Spinal cord (tissue), 10 donors: Measurements from ENCODE around the gene CTNNA2. TPM values are rescaled to one million over a fixed set of nuclear protein-coding genes. Genes with fewer than 3 reads are reported as not detected.

Experiments used
- DNase-seq, 6 donors: peaks; one replicate each; pipeline versions ENCODE4 v3.0.0 to v3.0.0-alpha.2; 2013 to 2015; ENCODE audit warnings: low spot score in 6 of 6, low read depth in 4 of 6
- H3K27ac ChIP-seq: one replicate; pipeline ENCODE4 v1.5.1; 2013; ENCODE audit warnings: low read depth, low read length, control low read depth
- H3K27me3 ChIP-seq: one replicate; pipeline ENCODE4 v1.6.1; 2013; ENCODE audit warnings: low read length; ENCODE audit not compliant: control insufficient read depth, insufficient read depth
- H3K36me3 ChIP-seq: one replicate; pipeline ENCODE4 v1.6.1; 2013; ENCODE audit warnings: low read length; ENCODE audit not compliant: control insufficient read depth, insufficient read depth
- H3K4me1 ChIP-seq: one replicate; pipeline ENCODE4 v1.6.1; 2013; ENCODE audit warnings: low read length; ENCODE audit not compliant: control insufficient read depth, insufficient read depth
- H3K4me3 ChIP-seq: one replicate; pipeline ENCODE4 v1.5.1; 2013; ENCODE audit warnings: low read depth, low read length, control low read depth
- H3K9me3 ChIP-seq: one replicate; pipeline ENCODE4 v1.6.1; 2013; ENCODE audit warnings: low read length; ENCODE audit not compliant: control insufficient read depth, insufficient read depth
- WGBS: methylation state at CpG from one replicate; pipeline ENCODE4 v1.1.5; 2013; ENCODE audit warnings: missing lambda C conversion rate; ENCODE audit not compliant: insufficient coverage; 5-methylcytosine and 5-hydroxymethylcytosine counted together
- polyA plus RNA-seq, 2 donors: library from polyadenylated mRNA; unstranded; fragments of 120-200 nt; gene quantifications; one replicate each; pipeline ENCODE4 v1.2.1, GENCODE V29; 2013; ENCODE audit not compliant: insufficient read length in 2 of 2
- total RNA-seq, 2 donors: library from RNA; depleted of rRNA in 1 of 2; stranded (reverse); fragments of 120-200 nt in 1 of 2; fragments of >200 nt in 1 of 2; gene quantifications; one replicate each; pipeline versions ENCODE4 v1.2.3 to v1.2.4, GENCODE V29; 2013 to 2014
- donor health status: healthy.

The CTNNA2 gene
- total and polyA plus RNA-seq, 4 donors, result 42.4 to 117 (median 84.7) TPM

- no peak for DNase-seq
- Histone ChIP-seq H3K4me3 (no peak overlapping the region), H3K36me3 (no peaks in the 10 kb centered on the region), H3K27ac (no peak overlapping the region), H3K9me3 (no peaks in the 10 kb centered on the region), H3K4me1 (no peaks in the 10 kb centered on the region), H3K27me3 (no peaks in the 10 kb centered on the region)
- WGBS, result 100% methylated on average over 1 of the region's 1 CpG
Measured at GRCh38 chr2:79938648-79939047, 425.8 kb downstream of the CTNNA2 start.

DNA sequence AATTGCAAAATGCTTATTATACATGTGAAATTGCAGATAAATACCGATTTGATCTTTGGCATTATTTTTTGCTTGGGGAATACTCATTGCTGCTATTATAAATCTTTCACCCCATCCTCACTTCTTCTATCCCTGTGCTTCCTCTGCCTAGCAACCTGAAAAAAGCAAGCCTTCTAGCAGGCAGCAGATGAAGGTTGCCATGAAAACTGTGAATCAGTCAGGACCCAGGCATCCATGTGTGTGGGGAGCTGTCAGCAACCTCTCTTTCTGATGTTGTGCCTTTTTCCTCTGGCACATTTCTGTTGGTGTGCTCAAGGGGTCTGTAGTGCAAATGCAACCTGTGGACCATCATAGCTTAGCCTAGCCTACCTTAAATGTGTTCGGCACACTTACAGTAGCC is 427.5 kb downstream of the CTNNA2 start:
- peak in 1 of 6 donors; percentile 28 for DNase-seq
- Histone ChIP-seq H3K27ac (no peak overlapping the region), H3K4me3 (no peak overlapping the region), H3K9me3 (no peaks in the 10 kb centered on the region), H3K27me3 (no peaks in the 10 kb centered on the region), H3K36me3 (no peaks in the 10 kb centered on the region), H3K4me1 (no peaks in the 10 kb centered on the region)
- no CpG with 5 or more reads among the region's 2 CpGs for WGBS

DNA sequence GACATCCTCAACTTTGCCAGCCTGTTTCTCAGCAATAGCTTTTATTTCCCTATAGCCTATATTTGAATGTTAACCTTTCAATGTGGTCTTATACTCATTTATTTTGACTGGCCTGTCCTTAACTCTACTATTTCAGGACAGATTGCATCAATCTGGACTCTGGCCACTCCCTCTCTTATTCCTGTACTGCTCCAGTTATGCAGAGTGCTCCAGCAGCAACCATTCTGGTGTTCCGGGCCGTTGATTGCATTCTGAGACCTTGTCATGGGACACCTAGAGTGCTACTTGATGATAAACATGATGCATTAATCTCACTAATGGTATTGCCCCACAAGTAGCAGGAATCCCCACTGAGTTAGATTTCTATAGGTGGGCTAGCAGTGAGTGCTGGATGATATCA is 428.3 kb downstream of the CTNNA2 start:
- Histone ChIP-seq H3K27ac (no peak overlapping the region), H3K27me3 (no peaks in the 10 kb centered on the region), H3K4me1 (no peaks in the 10 kb centered on the region), H3K36me3 (no peaks in the 10 kb centered on the region), H3K4me3 (no peak overlapping the region), H3K9me3 (no peaks in the 10 kb centered on the region)
- DNase-seq, result no peak
- WGBS, result no CpG with 5 or more reads among the region's 2 CpGs

GRCh38 chr2:79944205-79944604 is 431.4 kb downstream of the CTNNA2 start:
- H3K4me3 ChIP-seq, result no peak overlapping the region
- H3K27ac ChIP-seq, result no peak overlapping the region
- no peaks in the 10 kb centered on the region for H3K27me3 ChIP-seq
- no peak for DNase-seq
- H3K36me3 ChIP-seq, result no peaks in the 10 kb centered on the region
- no peaks in the 10 kb centered on the region for H3K9me3 ChIP-seq
- no peaks in the 10 kb centered on the region for H3K4me1 ChIP-seq
- no CpG with 5 or more reads among the region's 1 CpG for WGBS

- Histone ChIP-seq H3K4me1 (no peaks in the 10 kb centered on the region), H3K27me3 (no peaks in the 10 kb centered on the region), H3K9me3 (no peaks in the 10 kb centered on the region), H3K36me3 (no peaks in the 10 kb centered on the region), H3K4me3 (no peak overlapping the region), H3K27ac (no peak overlapping the region)
- DNase-seq, result no peak
- 83% methylated on average over 3 of the region's 5 CpGs for WGBS
Measured at GRCh38 chr2:79945653-79946445, 433.0 kb downstream of the CTNNA2 start.

- Histone ChIP-seq H3K36me3 (no peaks in the 10 kb centered on the region), H3K4me1 (no peaks in the 10 kb centered on the region), H3K9me3 (no peaks in the 10 kb centered on the region), H3K27me3 (no peaks in the 10 kb centered on the region), H3K4me3 (no peak overlapping the region), H3K27ac (no peak overlapping the region)
- no peak for DNase-seq
- 75% methylated on average over 1 of the region's 2 CpGs for WGBS
Measured at GRCh38 chr2:79947751-79948150, 434.9 kb downstream of the CTNNA2 start.

GRCh38 chr2:79950526-79950925 is 437.7 kb downstream of the CTNNA2 start:
- peak in 1 of 6 donors; percentile 60 for DNase-seq

DNA sequence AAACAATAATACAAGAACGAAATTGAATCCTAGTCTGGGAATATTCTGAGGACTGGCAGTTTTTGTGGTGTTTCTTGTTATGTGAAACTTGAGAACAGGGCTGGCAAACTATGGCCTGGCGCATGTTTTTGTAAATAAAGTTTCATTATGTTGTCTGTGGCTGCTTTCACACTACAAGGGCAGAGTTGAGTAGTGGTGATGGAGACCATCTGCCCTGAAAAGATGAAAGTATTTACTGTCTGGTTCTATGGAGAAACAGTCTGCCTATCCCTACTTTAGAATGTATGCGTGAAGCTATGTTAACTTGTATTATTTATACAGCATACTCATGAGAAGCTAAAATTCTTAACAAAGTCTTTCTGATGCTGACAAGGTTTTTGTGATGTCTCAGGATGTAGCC is 439.8 kb downstream of the CTNNA2 start:
- WGBS, result 100% methylated on average over 1 of the region's 3 CpGs
- H3K9me3 ChIP-seq, result no peaks in the 10 kb centered on the region
- no peak overlapping the region for H3K4me3 ChIP-seq
- no peaks in the 10 kb centered on the region for H3K36me3 ChIP-seq
- peak in 1 of 6 donors; percentile 83 for DNase-seq
- H3K27me3 ChIP-seq, result no peaks in the 10 kb centered on the region
- no peaks in the 10 kb centered on the region for H3K4me1 ChIP-seq
- H3K27ac ChIP-seq, result no peak overlapping the region

More at GRCh38 chr2:79950526-79950925, 437.7 kb downstream of the CTNNA2 start:
- H3K36me3 ChIP-seq, result no peaks in the 10 kb centered on the region
- H3K9me3 ChIP-seq, result no peaks in the 10 kb centered on the region
- H3K4me3 ChIP-seq, result no peak overlapping the region
- H3K27ac ChIP-seq, result no peak overlapping the region
- H3K4me1 ChIP-seq, result no peaks in the 10 kb centered on the region
- H3K27me3 ChIP-seq, result no peaks in the 10 kb centered on the region
- no CpG with 5 or more reads among the region's 3 CpGs for WGBS

DNA sequence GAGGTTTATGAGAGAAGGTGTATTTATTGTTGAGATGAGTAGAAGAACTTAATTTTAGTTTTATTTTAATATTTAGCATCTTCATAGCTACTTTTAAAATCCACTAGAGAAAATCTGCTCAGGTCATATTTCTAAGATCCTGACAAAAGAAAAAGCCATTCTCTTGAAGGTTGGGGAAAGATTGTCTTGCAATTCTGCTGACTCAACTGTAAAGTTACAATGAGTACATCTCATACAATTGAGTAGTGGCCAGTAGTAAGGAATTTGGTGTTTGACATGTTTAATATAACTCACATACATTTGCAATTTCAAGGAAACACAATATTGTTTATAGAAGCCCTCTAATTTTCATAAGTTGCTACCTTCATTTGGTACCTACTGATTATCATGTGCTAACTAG is 447.2 kb downstream of the CTNNA2 start:
- no peak for DNase-seq
- Histone ChIP-seq H3K9me3 (no peaks in the 10 kb centered on the region), H3K27ac (no peak overlapping the region), H3K27me3 (no peaks in the 10 kb centered on the region), H3K4me3 (no peak overlapping the region), H3K4me1 (no peaks in the 10 kb centered on the region), H3K36me3 (no peaks in the 10 kb centered on the region)

- no peaks in the 10 kb centered on the region for H3K4me1 ChIP-seq
- H3K9me3 ChIP-seq, result no peaks in the 10 kb centered on the region
- no peaks in the 10 kb centered on the region for H3K36me3 ChIP-seq
- H3K27me3 ChIP-seq, result no peaks in the 10 kb centered on the region
- H3K4me3 ChIP-seq, result no peak overlapping the region
- no peak overlapping the region for H3K27ac ChIP-seq
- peak in 1 of 6 donors; percentile 71 for DNase-seq
- 42% methylated on average over 3 of the region's 4 CpGs for WGBS
Measured at GRCh38 chr2:79960519-79960918, 447.7 kb downstream of the CTNNA2 start.
